ENCODE results near the gene CNDP1. TPM values are rescaled to one million over a fixed set of nuclear protein-coding genes. Genes with fewer than 3 reads are reported as not detected.

CNDP1 gene, protein sequence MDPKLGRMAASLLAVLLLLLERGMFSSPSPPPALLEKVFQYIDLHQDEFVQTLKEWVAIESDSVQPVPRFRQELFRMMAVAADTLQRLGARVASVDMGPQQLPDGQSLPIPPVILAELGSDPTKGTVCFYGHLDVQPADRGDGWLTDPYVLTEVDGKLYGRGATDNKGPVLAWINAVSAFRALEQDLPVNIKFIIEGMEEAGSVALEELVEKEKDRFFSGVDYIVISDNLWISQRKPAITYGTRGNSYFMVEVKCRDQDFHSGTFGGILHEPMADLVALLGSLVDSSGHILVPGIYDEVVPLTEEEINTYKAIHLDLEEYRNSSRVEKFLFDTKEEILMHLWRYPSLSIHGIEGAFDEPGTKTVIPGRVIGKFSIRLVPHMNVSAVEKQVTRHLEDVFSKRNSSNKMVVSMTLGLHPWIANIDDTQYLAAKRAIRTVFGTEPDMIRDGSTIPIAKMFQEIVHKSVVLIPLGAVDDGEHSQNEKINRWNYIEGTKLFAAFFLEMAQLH
- not detected for total RNA-seq

DNA sequence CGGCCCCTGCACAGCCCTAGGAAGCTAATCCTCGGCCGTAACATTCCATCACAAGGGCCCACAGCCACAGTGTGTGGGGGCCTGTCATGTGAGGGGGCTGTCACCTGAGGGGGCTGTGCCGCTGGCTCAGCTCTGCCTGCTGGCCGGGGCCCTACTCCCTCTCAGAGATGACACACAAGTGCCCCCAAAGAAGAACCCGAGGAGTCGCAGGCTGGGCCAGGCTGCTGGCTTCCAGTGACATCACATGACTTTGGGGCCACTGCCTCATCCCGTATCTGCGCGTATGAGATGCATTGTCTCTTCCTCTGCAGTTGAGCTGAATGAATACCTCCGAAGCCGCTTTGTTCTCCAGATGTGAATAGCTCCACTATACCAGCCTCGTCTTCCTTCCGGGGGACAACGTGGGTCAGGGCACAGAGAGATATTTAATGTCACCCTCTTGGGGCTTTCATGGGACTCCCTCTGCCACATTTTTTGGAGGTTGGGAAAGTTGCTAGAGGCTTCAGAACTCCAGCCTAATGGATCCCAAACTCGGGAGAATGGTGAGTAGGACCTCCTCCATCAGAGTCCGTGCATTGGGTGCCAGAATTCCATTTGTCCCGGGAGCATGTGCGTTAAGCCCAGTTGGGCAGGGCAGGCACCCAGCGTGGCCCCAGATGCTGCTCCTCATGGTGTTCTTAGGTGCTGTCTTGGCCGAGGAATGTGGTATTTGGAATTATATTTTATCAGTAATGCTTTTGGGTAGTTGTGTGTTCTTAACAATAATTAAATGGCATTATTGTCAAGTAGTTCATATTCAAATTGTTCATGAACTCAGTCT lies at the start of gene CNDP1:
Gene CNDP1 (plus strand): TSS at position 351 of the 820 bp plus-strand sequence. CDS start 168 bp downstream, at position 519.
- H3K4me3 Mint-ChIP-seq = no peak within 1 kb of the TSS
- no peaks in the 10 kb centered on the region for H3K36me3 Mint-ChIP-seq (ENCODE audit: low read depth)
- no peak for ATAC-seq
- H3K27me3 Mint-ChIP-seq = no peaks in the 10 kb centered on the region
- ChIA-PET POLR2A (interaction anchor here (0.6 kb wide), 1 partner anchor 93 kb away, joined by 3 read pairs; no protein-coding TSS in a partner anchor), CTCF (no interaction called here)
- H3K27ac Mint-ChIP-seq = no peak within 1 kb of the TSS
- H3K9me3 Mint-ChIP-seq = no peaks in the 10 kb centered on the region
- TF ChIP-seq, protein P1, sequence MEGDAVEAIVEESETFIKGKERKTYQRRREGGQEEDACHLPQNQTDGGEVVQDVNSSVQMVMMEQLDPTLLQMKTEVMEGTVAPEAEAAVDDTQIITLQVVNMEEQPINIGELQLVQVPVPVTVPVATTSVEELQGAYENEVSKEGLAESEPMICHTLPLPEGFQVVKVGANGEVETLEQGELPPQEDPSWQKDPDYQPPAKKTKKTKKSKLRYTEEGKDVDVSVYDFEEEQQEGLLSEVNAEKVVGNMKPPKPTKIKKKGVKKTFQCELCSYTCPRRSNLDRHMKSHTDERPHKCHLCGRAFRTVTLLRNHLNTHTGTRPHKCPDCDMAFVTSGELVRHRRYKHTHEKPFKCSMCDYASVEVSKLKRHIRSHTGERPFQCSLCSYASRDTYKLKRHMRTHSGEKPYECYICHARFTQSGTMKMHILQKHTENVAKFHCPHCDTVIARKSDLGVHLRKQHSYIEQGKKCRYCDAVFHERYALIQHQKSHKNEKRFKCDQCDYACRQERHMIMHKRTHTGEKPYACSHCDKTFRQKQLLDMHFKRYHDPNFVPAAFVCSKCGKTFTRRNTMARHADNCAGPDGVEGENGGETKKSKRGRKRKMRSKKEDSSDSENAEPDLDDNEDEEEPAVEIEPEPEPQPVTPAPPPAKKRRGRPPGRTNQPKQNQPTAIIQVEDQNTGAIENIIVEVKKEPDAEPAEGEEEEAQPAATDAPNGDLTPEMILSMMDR (IDR thresholded peaks at IDR 0.05) = no peak
- no peaks in the 10 kb centered on the region for H3K4me1 Mint-ChIP-seq (ENCODE audit: low read depth)
- DNase-seq = no peak
- intact Hi-C loops (cut with micrococcal nuclease) = no loop called here

DNA sequence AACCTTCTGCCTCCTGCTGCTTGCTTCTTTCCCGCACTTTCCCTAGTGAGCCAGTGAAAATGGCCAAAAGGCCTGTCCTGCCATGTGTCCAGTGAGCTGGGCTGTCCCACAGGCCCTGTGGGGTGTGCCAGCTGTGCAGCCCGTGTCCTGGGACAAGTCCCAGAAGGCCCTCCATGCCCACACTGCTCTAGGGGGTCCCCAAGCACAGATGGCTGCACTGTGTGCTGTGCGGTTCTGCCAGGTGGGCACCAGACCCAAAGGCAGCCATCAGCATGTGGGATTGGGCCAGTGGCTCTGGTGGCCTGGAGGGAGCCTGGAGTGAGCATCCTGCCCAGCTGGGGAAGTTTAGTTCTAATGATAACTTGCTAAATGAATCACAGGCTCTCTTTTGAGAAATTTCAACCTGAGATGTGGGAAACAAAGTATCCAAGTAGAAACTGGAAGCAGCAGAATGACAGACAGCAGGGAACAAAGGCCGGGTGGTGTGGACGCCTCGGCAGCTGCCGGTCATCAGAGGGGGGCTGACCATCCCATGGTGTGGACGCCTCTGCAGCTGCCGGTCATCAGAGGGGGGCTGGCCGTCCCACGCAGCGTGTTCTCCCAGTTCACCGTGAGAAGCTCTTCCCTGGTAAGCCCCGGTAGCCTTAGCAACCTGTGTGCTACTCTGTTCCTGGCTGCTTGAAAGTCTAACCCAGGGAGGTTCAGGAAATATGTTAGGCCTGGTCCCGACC lies 48.0 kb upstream of the CNDP1 start:
- Mint-ChIP-seq H3K9me3 (no peaks in the 10 kb centered on the region), H3K27ac (peak overlapping the region; percentile 66), H3K4me3 (no peak overlapping the region), H3K27me3 (no peaks in the 10 kb centered on the region), H3K4me1 (ENCODE audit: low read depth) (peaks cover 16% of the 10 kb centered on the region), H3K36me3 (ENCODE audit: low read depth) (no peaks in the 10 kb centered on the region)
- TF ChIP-seq, protein P1 (IDR thresholded peaks at IDR 0.05) = no peak
- DNase-seq = no peak
- CTCF ChIA-PET = interaction anchor here (1.0 to 3.1 kb wide), 4 partner anchors 8 to 133 kb away, joined by 3 to 14 read pairs (median 7); no protein-coding TSS in a partner anchor
- POLR2A ChIA-PET = interaction anchor here (1.2 to 2.7 kb wide), 2 partner anchors 10 to 12 kb away, joined by 5 to 9 read pairs; partner anchors contain the start of gene CNDP2
- no peak for ATAC-seq
- intact Hi-C loops (cut with micrococcal nuclease) = no loop called here

DNA sequence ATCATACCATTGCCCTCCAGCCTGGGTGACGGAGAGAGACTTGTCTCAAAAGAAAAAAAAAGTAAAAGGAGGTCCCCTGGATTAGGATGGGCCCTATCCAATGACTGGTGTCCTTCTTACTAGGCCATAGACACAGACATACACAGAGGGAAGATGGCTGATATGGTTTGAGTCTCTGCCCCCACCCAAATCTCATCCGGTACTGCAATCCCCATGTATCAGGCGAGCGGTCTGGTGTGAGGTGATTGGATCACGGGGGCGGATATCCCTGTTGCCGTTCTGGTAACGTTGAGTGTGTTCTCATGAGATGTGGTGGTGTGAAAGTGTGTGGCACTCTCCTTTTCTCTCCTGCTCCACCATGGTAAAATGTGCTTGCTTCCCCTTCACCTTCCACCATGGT lies 45.9 kb upstream of the CNDP1 start:
- CTCF ChIA-PET = interaction anchor here (11.5 kb wide), 1 partner anchor 137 kb away, joined by 198 read pairs; no protein-coding TSS in a partner anchor

DNA sequence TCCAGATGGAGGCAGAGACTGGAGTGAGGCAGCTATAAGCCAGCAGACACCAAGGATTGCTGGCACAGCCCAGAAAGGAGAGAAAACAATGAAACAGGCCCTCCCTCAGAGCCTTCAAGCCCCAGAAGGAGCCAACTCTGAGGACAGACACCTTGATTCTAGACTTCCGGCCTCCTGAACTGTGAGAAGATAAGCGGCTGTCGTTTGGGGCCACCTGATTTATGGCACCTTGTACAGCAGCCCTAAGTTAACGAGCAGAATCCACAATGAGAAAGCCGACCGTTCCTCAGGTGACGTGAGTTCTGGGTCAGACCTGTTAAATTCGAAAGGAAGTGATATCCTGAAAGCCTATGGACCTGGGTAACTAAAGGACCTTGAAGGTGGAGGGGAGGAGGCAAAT lies 45.4 kb upstream of the CNDP1 start:
- Mint-ChIP-seq H3K27me3 (no peaks in the 10 kb centered on the region), H3K4me3 (no peak overlapping the region), H3K4me1 (ENCODE audit: low read depth) (peaks cover 16% of the 10 kb centered on the region), H3K9me3 (no peaks in the 10 kb centered on the region), H3K36me3 (ENCODE audit: low read depth) (no peaks in the 10 kb centered on the region), H3K27ac (no peak overlapping the region)
- CTCF ChIA-PET = interaction anchor here (11.5 kb wide), 1 partner anchor 137 kb away, joined by 198 read pairs; no protein-coding TSS in a partner anchor
- DNase-seq = no peak
- no peak for ATAC-seq
- intact Hi-C loops (cut with micrococcal nuclease) = no loop called here
- POLR2A ChIA-PET = no interaction called here
- TF ChIP-seq, protein P1 (IDR thresholded peaks at IDR 0.05) = no peak

More for the DNA sequence above, 45.9 kb upstream of the CNDP1 start:
- H3K4me1 Mint-ChIP-seq (ENCODE audit: low read depth) = peaks cover 16% of the 10 kb centered on the region
- no peak overlapping the region for H3K4me3 Mint-ChIP-seq
- H3K36me3 Mint-ChIP-seq (ENCODE audit: low read depth) = no peaks in the 10 kb centered on the region
- no peaks in the 10 kb centered on the region for H3K27me3 Mint-ChIP-seq
- POLR2A ChIA-PET = no interaction called here
- H3K27ac Mint-ChIP-seq = no peak overlapping the region
- ATAC-seq (no peak), DNase-seq (no peak)
- intact Hi-C loops (cut with micrococcal nuclease) = no loop called here
- TF ChIP-seq, protein P1 (IDR thresholded peaks at IDR 0.05) = no peak
- no peaks in the 10 kb centered on the region for H3K9me3 Mint-ChIP-seq
